IPS DF 19.7 (cell line): Measurements from ENCODE around the gene CYP26B1.

Experiments used
- DNase-seq: peaks from one replicate; pipeline ENCODE4 v3.0.0-alpha.2; 2013; ENCODE audit warnings: low read depth, low spot score

CYP26B1 gene

DNA sequence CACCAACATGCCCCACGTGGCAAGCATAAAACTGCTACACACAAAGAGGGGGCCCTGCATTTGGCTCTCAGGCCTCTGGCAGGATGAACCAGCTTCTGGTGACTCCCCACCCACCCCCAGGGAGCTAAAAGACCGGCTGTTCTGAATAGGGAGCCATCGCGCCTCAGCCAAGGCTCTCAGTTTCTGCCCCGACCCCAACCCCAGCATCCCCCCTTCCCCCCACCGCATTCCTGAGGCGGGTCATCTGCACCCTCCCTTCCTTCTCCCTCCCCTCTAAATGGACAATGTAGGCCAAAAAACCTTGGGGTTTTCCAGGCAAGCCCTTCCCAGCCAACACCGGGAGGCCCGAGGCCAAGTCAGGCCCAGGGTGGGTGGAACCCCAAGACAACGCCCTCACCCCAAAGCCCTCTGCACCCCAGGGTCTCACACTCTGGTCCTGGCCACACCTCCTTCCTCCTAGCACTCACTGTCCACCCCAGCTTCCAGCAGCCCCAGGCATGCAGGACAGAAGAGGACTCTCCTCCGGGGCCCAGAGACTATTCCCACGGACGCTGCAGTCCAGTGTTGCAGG, 5.7 kb downstream of the CYP26B1 start:
- DNase-seq, result no peak

DNA sequence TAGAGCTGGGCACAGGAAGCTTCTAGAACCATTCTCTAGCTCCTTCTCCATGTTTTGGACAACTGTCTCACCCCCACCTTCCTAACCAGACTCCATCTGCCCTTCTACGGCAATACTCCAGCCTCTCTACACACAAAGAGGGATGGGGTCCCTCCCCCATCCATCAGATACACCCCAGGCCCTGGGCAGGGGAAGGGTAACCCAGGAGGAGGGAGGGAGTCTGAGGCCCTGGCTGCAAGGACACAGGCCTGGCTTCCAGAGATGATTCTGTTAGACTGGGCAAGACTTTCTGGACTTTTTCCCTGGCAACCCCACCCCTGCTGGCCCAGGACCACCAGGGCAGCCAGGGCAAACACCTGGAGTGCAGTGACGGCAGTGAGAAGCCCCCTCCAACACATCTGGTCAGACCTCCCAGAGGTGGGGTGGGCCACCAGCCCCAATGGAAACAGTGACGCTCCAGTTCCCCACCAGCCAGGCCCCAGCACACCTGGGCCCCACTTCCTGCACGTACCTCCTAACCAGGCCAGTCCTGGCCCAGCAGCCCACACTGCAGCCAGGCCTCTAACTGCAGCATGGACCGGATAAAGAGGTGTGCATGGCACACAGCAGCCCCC, 6.5 kb downstream of the CYP26B1 start:
- DNase-seq, result no peak

DNA sequence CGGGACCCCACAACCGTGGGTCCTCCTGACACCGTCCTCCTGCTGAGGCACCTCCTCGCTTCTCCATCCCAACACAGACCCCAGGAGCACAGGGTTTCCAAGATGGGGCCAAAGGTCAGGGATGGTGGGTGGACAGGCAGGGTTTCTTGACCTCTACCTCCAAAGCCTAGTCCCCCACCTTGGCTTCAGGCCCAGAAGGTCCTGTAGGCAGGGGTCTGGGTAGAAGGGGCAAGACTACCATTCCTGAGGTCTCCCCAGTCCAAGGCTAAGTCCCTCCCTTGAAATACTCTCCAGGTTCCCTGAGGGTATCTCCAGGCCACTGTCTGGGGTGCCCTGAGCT, 7.1 kb downstream of the CYP26B1 start:
- DNase-seq, result no peak

DNA sequence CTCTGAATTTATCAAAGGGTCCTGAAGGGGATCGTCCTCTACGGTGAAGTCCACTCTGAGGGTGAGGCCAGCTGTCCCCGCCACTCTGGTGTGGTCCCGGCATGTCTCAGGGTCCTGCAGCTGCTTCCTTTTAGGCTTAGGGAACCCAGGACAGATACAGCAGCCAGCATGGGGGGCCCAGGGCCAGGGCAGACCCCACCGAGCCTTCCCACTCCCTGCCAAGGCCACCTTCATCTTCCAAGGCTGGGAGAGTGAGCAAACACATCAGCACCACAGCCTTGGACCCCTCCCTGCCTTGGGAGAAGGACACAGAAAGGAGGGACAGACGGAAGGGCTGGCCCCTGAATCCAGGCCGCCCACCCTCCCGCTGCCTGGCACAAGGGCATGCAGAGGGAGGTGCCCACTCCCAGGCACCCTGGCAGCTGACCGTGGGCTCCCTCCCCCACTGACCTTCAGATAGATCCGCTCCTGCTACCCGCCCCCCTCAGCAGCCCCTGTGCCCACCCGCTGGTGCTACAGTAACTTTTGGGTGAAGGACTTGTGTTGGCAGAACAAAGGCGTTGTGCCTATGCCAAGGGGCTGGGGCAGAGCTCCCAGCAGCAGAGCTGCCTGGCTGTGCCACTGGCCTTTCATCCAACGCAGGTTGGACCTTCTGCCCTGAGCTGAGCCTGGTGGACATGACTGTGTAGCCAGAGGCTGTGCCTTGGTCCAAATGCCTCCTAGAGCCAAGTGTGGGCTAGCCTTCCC, 7.6 kb downstream of the CYP26B1 start:
- no peak for DNase-seq

DNA sequence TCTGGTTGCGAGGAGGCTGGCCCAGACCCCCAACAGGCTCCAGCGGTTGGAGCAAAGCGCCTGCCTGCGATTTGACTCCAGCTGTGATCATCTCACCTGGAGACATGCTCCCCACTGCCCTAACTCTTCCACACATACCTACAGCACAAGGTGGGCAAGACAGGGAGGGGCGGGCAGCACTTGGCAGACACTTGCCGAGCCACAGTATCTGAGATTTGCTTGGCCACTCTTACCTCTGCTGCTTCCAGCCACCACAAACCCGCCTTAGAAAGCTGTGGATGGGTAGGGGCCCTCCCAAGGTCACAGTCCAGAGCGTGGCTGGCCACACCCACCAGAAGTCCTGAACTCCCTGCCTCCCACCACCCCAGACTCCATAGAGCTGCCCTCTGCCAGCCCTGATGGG, 8.2 kb downstream of the CYP26B1 start:
- no peak for DNase-seq

DNA sequence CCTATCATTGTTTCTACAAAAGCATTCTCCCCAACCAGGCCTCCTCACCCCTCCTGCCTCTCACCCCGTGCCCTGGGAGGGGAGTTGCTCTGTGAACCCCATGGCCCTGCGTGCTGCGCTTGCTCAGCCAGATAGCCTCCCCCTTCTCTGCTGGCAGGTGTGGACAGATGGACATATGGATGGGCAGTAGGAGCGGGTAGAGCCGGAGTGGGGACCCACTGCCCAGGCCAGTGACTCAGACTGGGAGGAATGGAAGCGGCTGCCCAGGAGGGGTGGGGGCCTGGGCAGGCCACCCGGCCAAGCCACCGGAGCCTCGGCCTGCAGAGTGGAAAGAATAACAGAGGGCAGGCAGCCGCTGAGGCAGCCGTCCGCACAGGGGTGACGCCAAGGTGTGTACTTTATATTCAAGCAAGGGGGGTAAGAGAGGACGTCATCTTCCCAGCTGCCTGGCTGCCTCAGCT, 8.7 kb downstream of the CYP26B1 start:
- DNase-seq, result no peak

DNA sequence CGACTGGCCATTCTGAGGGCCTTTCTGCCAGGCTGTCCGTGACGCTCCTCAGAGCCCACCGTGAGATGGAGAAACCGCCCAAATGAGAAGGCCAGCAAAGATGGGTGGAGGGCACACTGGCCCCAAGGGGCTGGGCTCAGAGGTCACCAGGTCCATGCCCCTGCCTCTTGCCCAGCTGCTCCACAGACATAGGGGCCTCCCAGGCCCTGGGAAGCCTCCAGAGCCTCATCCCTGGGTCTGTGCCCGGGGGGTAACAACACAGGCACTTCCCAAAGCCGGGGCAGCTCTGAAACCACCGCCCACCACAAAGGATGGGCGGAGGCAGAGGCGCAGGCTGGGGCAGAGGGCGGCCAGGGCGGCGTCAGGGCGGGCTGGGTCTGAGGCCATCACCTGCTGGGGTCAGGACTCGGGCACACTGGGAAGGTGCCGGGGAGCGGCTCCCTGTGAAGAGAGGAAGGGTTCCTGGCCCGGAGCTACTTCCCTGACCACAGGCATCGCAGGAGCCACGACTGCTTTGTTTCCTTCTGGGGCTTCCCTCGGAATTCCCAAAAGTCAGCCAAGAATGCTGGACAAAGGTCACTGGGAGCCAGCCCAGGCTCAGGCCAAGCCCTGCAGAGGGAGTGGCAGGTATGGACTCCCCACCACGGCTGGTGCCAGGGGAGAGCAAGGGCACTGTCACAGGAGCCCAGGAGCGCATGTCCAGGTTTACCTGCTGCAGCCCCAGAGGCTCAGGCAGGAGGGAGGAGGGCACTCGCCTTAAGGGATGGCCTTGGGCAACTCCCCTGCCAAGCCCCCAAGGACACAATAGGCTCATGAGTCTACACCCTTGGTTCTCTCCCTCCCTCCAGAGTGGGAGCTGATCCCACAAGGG, 9.4 kb downstream of the CYP26B1 start:
- DNase-seq, result no peak

DNA sequence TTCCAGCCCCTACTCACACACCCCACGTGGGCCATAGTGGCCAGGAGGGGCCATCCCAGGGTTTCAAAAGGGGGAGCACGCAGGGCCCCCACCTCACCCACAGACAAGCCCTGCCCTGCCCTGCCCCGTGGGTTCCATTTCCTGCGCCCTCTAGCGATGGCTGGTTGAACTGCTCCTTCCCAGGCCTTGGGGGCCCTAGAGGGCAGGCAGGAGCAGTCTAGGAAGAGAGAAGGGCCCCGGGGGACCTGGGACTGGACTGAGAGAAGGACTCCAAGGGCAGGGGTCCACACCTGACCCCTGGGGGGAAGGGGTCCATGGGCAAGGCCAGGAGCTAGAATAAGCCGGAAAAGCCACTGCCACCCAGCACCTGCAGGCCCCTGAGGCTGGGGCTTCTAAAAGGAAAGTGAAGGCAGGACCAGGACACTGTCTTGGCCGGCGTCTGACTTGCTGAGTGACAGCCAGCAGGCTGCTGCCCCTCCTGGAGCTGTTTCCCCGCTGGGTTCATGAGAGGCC, 10.1 kb downstream of the CYP26B1 start:
- no peak for DNase-seq

DNA sequence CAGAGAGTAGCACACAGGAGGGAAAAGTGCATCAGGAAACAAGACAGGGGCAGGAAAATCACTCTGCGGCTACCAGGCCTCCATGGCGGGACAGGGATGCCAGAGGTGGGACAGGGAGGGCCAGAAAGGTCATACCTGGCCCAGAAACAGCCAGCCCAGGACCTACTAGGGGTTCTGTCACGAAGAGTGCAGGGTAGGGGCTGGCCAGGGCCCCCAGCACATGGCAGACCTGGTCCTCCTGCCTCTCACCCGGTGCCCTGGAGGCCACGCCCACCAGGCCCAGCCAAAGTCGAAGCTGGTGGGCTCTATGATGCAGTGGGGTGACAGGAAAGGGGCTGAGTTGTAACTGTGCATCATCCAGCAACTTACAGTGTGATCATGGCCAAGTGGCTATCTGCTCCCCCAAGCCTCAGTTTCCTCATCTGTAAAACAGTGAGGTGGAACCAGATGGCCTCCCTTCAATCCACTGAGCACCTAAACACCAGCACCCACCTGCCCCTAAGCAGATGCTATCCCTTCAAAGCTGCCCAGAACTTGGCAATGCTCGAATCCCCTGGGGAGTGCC, 10.6 kb downstream of the CYP26B1 start:
- no peak for DNase-seq

DNA sequence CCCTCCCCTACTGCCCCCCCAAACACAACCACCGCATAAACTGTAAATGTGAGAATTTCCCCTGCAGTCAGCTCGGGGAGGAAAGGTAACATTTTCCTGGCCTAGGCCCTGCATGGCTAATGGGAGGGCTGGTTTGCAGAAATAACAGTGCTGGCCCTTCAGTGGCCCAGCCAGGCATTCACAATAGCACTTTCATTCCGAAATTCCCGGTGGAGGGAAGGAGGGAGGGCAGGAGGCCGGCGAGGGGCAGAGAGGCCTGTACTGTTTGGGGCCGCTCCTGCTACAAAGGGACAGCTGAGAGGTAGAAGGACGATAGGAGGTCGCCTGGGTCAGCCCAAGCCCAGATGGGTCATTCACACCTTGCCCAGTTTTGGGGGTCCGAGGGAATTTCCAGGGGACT, 11.3 kb downstream of the CYP26B1 start:
- DNase-seq, result no peak

DNA sequence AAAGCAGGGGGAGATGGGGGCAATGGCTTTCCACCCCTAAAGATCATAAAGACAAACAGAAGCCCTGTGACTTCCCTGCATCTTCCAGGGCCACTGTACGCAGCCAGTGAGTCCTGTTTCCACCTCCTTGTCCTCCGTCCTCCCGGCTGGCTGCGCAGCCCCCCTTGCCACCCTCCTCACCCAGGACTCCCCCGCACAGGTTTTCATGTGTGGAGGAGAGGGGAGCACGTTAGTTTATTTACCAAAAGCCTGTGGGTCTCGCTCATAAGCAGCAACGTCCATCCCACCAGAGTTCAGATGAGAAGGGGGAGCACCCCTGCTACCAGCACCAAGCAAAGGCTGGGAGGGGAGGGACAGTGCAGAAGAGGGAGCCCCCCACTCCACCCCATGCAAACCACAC, 11.7 kb downstream of the CYP26B1 start:
- DNase-seq, result no peak

DNA sequence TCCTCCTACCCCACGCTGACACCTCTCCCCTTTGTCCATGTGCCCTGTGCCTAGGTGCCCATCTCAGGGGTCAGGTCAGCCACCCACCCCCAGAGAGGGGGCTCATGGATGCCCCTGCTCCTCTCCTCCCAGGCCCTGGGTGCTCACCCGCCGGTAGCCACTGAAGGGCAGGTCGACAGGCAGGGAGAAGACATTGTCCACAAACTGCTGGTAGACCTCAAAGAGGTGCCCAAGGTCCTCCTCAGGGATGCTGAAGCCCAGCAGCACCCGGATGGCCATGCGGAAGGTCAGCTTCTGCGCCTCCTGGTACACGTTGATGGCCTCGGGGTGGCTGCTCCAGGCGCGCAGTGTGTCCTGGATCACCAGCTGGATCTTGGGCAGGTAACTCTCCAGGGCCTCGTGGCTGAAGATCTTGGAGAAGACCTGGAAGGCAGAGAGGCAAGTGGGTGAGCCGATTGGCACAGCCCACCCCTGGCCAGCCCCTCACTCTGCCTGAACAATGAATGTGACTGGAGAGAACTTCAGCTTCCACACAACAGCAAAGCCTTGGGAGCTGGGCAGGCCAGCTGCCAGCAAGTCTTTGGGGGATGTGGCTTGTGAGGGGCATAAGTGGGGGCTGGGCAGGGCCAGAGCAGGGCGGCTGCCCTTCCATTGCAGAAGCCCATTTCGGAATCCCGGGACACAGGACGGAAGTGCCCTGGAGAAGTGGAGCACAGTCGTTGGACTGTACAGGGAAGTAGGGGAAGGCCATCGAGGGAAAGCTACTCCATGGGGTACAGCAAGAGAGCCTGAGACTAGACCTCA, 12.5 kb downstream of the CYP26B1 start:
- no peak for DNase-seq

DNA sequence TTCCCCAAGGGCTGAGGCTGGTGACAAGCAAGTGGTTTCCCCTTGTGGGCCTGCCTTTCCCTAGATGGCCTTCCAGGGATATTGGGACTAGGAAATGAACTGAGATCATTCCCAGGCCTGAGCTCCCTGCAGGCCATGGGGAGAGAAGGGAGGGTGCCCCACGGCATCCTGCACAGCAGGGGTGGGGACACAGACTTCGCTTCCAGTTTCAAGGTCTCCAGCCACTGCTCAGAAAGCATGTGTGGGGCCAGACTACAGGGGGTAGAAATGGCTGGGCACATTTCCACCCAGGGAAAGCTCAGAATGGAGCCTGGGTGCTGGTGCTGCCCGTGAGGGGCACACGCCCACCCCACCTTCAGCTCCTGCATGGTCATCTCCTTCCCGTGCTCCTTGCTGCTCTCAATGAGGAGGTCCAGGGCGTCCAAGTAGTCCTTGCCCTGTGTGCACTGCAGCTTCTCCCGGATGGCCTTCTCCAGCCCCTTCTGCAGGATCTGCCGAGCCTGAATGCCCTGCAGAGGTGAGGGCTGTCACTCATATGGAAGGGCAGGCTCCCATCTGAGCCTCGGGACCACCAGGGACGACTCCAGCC, 13.2 kb downstream of the CYP26B1 start:
- DNase-seq, result no peak

DNA sequence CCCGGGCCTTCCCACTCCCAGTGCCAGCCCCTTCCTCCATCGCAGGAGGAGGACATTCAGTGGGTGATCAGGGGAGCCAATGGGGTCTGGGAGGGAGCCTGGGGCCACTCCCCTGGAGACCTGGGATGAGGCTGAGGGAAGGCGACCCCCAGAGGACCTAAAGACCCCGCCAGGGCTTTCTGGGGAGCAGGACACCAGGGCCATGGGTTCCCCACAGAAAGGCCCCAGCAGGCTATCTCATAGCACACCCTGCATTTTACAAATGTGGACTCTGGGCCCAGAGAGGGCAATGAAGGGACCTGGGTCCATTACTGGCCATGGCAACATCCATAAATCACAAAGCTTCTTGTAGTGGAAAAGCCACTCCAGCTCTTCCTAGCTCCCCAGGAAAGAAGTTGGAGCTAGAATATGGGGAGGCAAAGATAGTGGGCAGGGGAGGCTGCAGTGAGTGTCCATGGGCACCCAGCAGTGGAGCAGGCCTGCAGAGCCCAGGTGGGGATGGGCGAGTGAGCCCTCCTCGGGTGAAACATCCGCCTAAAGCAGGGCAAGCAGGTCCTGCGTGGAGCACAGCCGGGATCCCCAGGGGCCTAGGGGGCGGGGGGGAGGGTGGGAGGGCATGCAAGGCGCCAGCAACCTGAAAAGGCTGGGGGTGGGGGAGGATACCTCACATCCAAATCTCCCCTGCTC, 13.8 kb downstream of the CYP26B1 start:
- DNase-seq, result no peak

DNA sequence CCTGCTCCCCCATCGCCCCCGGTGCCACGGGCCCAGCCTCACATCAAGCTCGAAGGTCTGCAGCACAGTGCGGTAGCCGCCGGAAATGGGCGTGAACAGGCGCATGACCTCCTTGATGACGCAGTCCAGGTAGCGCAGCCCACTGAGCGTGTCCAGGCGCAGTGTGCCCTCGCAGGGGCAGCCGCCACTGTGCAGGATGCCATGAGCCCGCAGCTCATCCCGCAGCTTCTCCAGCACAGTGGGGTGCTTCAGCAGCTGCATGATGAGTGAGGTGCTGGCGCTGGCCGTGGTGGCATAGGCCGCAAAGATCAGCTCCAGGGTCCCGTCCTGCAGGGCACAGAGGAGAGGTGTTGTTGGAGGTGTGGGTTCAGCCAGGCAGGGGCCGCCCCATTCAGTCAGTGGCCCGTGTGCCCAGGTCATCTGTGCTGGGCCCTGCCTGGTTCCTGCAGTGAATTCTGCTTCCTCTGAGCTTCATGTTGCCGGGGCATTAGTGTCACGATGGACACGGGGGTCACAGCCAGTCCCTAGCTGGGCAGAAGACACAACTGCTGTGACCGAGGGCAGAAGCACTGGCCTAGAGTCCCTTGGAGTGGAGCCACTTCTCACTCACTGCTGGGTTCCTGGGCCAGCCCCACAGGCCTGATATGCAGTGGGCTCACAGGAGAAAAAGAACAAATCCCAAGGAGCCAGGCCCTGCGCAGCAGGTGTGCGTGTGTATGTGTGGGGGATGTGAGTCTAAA, 14.5 kb downstream of the CYP26B1 start:
- no peak for DNase-seq

DNA sequence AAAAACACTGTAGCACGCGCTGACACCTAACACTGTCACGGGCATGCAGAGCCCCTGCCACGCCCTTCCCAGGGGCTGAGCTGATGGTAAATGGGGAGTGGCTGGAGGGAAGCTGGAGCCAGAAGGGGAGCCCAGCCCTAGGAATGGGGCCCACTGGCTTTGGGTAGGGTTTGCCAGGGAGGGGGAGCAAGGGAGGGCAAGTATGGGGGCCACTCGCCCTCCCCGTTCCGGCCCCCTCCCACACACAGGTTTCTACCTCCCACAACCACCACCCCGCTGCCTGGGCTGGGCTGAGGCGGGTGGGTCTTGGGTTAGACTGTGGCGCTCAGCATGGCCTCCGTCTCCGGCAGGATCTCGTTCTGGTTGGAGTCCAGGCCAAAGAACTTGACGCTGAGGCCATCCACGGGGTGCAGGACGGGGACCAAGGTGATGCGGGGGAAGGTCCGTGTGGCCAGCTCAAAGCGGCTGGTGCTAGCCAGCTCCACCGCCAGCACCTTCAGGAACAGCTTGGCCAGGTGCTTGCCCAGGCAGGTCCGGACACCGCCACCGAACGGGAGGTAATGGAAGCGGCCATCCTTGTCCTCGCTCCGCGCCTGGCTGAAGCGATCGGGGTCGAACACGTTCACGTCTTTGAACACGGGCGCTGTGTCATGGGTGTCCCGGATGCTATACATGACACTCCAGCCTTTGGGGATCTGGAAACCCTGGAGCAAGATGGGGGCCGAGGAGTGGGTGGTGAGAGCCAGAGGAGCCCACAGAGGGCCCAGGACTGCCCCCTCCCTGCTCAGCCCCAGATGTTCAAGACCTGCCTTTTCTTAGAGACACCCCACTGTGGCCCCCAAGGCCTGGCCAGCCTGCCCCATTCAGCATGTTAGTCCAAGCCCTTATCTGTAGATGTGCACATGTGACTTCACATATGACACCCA, 15.5 kb downstream of the CYP26B1 start:
- DNase-seq, result no peak

DNA sequence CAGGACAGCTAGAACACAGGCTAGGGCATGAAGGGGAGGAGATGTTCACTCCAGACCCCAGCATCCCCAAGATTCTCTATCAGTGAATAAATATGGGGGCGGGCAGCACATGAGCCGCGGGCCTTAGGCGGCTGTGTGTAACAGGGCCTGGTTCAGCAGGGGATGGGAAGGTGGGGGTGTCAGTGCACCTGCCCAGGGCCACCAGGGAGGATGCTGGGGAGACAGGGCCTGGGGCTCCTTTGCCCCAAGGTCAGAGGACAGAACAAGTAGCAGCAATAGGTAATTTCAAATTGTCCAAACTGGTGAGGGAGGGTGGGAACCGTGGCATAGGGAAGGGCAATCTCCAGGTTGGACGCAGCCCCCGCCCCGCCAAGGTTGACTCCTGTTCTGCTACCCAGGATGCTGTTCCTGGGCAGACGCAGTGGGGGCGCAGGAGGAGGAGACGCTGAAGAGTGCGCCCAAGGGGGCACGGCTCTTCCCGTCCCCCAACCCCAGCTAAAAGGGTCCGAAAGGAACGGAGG, 16.2 kb downstream of the CYP26B1 start:
- no peak for DNase-seq
